Activated naive CD8-positive, alpha-beta T cell treated with anti-CD3 and anti-CD28 coated beads, Interleukin-2, amount 50 U/mL, for 16 hours (primary cell): Measurements from ENCODE around the gene PPP2R5C.
"Not testable (repeated sequence)": the region's sequence is repeated elsewhere in the genome, so short reads cannot be mapped to it uniquely, and the experiment has no call there.

ENCODE experiments used
- DNase-seq: peaks from one replicate; pipeline ENCODE4 v3.0.0-alpha.2; 2020; ENCODE audit warnings: low read depth, low spot score

PPP2R5C gene

DNA sequence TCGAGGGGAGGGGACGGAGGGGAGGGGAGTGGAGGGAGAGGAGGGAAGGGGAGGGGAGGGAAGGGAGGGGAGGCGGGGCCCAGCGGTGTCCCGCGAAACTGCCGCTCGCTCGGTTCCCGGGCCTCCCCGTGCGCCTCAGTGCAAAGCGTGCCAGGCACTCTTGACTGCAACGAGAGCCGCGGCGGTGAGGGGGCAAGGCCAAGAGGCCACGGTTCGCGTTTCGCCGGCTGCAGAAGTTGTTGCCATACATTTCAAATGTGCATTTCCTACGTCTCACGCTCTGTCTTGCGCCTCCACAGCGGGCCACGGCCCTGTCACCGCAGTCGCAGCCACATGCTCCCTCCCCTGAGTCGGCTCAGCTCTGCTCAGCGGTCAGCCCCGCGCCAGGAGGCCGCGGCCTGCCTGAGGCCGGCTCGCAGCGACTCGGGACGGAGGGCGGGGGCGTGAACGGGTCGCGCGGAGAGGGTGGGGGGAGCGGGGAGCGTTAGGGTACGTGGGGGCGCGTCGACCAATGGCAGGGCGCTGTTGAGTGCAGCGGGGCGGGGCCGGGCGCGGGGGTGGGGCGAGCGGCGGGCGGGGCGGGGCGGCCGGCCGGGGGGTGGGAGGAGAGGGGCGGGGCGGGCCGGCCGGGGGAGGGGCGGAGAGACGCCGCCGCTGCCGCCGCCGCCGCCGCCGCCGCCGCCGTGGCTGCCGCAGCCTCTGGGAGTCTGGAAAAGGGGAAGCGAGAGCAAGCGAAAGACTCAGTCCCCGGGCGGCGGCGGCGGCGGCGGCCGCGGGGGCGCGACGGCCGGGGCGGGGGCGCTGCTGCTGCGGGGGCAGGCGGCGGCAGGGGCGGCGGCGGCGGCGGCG, at the start of gene PPP2R5C:
Gene PPP2R5C, plus strand, starts transcription at position 678 of the 849 bp plus-strand sequence. CDS start 185 bp downstream, outside the sequence.
- DNase-seq: peak; percentile 65

DNA sequence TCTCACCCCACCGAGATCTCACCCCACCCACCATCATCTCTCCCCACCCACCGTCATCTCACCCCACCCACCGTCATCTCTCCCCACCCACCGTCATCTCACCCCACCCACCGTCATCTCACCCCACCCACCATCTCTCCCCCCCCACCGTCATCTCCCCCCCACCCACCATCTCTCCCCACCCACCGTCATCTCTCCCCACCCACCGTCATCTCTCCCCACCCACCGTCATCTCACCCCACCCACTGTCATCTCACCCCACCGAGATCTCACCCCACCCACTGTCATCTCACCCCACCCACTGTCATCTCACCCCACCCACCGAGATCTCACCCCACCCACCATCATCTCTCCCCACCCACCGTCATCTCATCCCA, 49.7 kb upstream of the PPP2R5C start:
- DNase-seq: not testable (repeated sequence)

DNA sequence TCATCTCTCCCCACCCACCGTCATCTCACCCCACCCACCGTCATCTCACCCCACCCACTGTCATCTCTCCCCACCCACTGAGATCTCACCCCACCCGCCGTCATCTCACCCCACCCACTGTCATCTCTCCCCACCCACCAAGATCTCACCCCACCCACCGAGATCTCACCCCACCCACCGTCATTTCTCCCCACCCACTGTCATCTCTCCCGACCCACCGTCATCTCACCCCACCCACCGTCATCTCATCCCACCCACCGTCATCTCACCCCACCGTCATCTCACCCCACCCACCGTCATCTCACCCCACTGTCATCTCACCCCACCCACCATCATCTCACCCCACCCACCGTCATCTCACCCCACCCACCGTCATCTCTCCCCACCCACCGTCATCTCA, 49.2 kb upstream of the PPP2R5C start:
- DNase-seq: not testable (repeated sequence)

DNA sequence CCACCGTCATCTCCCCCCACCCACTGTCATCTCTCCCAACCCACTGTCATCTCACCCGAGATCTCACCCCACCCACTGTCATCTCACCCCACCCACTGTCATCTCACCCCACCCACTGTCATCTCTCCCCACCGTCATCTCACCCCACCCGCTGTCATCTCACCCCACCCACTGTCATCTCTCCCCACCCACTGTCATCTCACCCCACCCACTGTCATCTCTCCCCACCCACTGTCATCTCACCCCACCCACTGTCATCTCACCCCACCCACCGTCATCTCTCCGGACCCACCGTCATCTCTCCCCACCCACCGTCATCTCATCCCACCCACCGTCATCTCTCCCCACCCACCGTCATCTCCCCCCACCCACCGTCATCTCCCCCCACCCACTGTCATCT, 48.4 kb upstream of the PPP2R5C start:
- not testable (repeated sequence) for DNase-seq

DNA sequence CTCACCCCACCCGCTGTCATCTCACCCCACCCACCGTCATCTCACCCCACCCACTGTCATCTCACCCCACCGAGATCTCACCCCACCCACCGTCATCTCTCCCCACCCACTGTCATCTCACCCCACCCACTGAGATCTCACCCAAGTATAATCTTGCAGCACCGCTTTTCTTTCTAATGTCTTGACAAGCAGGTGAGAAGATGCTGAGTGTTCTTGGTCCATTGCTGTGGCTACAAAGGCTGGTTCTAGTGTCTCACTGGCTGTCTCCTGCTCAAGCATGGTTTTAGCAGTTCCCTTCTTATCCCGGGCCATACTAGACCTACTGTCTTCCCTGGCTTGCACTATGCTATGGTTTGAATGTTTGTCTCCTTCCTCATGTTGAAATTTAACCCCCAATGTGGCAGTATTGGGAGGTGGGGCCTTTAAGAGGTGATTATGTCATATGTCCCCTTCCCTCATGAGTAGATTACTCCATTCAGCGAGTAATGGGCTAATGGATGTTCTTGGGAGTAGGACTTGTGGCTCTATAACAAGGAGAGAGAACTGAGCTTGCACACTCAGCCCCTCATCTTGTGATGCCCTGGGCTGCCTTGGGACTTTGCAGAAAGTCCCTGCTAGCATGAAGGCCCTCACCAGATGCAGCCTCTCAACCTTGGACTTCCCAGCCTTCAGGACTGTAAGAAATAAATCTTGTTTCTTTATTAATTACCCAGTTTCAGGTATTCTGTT, 47.7 kb upstream of the PPP2R5C start:
- no peak for DNase-seq

DNA sequence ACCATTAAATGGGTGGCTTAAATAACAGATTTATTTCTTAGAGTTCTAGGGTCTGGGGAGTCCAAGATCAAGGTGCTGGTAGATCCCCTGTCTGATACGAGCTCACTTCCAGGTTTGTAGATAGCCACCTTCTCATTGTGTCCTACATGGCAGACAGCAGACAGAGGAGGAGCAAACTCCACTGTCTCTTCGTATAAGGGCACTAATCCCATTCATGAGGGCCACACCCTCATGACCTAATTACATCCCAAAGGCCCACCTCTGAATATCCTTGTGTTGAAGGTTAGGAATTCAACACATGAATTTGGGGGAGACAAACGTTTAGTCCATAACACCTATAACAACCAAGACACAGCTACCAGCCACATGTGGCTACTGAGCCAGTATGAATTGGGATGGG, 47.1 kb upstream of the PPP2R5C start:
- DNase-seq: no peak

DNA sequence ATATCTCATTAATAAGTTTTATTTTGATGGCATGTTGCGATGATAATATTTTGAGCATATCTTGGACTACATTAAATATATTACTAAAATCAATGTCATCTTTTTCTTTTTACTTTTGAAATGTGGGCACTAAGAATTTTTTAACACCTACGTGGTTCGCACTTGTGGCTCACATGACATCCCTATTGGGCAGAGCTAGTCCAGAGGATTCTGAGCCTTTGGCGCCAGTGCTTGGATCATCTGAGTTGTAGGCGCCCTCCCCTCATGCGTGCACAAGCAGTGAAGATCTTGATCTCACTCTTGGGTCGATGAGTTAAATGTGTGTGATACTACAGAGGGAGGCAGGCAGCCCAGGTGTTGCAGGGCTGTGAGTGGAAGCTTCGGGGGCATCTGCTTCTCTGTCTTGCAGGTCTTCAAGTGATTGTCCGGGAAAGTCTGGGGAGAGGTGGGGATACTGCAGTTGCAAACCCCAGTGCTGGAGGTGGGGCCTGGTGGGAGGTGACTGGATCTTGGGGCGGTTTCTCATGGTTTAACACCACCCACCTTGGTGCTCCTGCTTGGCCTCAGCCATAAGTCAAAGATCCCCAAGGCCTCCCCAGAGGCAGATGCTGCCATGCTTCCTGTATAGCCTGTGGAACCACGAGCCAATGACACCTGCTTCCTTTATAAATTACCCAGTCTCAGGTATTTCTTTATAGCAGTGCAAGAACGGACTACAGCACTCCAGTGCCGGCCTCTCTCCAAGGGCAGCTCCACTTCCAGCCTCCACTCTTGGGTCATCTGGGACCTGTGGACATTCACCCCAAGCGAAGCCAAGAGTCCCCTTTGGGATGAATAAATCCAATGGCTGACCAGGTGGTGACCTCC, 46.1 kb upstream of the PPP2R5C start:
- DNase-seq: no peak

DNA sequence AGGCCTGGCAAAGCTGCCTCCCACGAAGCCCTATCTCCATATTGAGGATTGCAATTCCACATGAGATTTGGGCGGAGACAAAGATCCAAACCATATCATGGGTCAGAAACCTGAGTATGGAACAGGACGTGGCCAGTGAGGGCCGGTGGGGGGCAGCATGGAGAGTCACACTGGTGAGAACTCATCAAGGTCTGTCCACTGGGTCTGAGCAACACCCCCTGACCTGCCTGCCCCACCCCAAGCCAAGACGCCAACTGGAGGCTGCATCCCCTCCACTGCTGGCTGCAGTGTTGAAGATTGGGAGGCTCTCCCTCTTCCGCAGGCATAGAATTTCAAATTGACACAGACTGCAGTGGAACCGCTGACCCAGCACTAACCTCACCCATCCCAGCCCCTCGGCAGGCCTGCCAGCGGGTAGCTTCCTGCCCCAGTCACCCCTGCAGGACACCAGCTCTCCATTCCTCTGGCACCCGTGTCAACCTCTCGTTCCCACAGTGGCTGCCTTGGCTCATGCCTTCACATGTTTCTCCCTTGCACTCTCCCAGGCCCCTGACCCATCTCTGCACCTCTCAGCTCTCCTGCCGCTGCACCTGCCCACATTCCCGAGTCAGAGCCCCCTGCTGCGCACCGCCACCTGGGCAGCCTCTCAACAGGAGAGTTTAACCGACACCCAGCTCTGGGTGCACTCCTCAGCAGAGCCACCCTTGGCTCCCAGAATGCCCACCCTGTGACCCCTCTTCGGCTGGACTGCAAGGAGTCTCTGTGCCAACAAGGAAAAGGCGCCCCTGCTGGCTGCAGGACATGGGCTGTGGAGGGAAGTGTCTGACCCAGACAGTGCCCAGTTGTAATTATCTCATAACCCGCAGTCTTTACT, 45.2 kb upstream of the PPP2R5C start:
- DNase-seq: no peak

DNA sequence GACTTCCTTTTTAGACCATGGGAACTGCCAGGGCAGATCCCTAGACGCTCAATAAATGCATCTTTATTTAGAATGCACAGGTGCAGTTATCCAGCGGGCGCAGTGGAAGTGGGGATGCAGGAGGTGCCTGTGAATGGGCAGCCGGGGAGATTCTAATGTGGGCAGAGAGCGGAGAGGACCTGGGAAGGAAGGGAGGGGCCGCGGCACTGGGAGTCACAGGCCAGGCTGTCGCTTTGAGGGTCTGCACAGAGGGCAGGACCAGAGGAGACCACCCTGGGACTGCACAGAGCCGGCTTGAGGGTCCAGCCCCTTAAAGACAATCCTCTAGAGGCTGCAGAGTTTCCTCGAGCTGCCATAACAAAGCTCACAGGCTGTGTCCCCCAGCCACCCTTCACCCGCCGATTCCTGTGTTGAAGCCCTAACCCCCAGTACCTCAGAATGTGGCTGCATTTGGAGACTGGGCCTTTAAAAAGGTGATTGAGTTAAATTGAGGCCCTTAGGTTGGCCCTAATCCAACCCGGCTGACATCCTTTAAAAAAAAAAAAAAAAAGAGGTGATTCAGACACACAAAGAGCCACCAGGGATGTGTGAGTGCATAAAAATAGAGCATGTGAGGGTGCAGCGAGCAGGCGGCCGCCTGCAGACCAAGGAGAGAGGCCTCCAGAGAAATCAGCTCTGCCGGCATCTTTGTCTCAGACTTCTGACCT, 44.4 kb upstream of the PPP2R5C start:
- DNase-seq: no peak

DNA sequence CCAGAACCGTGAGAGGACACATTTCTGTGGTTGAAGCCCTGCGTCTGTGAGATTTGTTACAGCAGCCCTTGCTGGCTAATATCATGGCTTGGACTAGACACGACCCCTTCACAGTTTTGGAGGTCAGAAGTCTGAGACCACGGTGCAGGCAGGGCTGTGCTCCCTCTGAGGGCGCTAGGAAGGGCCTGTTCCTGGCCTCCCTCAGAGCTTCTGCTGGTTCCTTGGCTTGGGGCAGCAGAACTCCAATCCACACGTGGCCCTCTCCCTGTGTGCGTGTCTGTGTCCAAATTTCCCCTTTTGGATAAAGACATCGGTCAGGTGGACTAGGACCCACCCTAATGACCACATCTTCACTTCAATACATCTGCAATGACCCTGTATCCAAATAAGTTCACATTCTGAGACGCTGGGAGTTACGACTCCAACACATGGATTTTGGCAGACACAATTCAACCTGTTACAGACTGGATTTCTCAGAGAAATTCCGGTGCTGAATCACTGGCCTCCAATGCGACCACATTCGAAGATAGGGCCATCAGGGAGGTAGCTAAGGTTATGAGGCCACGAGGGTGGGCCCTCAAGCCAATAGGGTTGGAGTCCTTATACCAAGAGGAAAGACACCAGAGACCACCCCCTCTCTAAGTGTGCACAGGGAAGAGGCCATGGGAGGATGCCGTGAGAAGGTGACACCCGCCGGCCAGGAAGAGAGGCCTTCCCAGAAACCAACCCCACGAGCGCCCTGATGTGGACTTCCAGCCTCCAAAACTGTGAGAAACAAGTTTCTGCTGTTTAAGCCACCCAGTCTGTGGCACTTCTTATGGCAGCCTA, 43.6 kb upstream of the PPP2R5C start:
- no peak for DNase-seq

DNA sequence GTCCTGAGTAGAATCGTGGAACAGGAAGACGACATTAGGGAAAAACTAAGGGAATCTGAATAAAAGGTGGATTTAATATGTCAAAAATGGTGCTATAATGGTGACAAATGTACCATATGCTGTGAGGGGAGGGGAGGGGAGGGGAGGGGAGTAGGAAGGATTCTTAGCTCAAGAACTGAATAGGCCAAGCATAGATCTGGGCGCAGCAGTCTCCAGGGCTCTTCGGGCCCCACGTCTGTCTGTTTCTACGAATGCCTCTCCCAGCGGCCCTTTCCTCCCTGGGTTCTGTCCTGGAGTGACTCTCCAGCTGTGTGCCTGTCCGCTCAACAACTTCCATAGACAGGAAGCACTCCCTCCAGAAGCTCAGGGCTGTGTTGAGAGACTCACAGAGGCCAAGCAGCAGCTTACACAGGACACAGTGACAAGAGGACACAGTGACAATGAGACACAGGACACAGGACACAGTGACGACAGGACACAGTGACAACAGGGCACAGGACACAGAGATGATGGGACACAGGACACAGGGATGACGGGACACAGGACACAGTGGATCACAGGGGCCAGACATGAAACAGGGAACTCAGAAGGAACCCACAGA, 42.4 kb upstream of the PPP2R5C start:
- DNase-seq: no peak

DNA sequence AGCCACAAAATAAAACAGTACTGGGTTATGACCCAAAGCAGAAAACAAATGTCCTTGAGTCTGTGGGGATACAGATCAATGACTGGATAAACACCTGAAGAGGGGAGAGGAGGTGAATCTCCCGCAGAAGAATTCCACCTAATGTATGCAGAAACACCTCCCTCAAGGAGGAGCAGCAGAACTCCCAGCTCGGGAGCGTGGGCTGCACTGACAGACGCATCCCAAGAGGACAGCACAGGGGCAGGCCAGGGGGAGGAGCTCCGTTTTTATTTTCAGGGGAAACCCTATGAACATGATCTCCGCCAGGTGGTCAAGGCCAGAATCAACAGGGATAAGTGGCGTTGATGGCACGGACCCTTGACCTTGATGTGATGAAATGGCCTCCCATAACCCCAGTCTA, 41.8 kb upstream of the PPP2R5C start:
- DNase-seq: no peak

DNA sequence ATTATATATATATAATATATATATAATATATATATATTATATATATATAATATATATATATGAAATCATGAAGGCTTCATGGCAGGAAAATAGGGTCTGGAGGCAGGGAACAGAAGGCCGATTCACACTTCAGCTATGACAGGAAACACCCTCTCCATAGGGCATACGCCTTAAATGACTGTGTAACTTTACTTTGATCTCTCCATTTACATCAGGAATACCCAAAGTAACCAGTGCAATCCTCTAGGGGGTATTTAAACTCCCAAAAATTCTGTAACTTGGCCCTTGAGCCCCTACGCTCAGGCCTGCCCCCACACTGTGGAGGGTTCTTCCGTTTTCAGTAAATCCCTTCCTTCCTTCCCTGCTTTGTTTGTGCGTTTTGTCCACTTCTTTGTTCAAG, 40.4 kb upstream of the PPP2R5C start:
- DNase-seq: no peak

DNA sequence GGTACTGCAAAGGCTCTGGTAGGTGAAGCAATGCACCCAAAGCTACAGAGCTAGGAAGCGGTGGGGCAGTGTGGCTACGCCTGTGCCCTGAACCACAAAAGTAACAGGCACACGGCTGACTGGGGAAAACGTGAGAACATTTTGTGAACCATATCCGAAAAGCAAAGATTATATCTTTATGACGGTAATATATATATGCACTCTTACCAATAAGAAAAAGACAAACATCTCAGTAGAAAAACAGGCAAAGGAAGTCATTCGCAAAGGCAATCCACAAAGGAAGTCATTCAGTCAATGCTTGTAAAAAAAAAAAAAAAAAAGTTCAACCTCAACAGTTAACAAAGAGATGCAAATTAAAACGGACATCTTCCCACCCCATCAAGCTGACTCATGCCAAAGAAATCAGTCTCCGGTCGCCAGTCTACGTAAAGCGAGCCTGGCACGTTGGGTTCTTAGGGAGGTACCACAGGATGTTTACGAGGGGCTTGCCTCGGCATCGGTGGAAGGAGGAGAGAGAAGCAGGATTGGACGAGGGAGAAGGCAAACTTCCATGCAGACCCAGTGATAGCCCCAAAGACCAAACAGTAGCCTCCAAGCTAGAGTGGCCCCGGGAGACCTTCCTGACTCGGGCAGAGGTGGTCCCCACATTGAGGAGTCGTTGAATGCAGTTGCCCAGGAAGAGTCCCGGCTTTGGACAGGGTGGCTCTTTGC, 39.4 kb upstream of the PPP2R5C start:
- no peak for DNase-seq

DNA sequence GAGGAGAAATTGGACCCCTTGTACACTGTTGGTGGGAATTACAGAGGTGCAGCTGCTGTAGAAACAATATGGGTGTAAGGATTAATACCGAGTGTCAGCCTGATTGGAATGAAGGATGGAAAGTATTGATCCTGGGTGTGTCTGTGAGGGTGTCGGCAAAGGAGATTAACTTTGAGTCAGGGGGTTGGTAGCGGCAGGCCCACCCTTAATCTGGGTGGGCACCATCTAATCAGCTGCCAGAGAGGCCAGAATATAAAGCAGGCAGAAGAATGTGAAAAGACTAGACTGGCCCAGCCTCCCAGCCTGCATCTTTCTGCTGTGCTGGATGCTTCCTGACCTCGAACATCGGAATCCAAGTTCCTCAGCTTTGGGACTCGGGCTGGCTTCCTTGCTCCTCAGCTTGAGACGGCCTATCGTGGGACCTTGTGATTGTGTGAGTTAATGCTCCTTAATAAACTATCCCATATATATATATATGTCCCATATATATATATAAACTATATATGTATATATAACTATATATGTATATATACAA, 38.4 kb upstream of the PPP2R5C start:
- DNase-seq: no peak

DNA sequence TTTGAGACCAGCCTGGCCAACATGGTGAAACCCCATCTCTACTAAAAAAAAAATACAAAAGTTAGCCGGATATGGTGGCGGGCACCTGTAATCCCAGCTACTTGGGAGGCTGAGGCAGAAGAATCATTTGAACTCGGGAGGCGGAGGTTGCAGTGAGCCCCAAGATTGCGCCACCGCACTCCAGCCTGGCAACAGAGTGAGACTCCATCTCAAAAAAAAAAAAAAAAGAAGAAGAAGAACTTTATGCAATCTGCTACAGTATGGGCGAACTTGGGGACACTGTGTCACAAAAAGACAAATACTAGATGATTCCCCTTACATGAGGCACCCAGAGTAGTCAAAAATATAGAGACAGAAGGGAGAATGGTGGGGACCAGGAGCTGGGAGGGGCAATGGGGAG, 35.9 kb upstream of the PPP2R5C start:
- DNase-seq: not testable (repeated sequence)

DNA sequence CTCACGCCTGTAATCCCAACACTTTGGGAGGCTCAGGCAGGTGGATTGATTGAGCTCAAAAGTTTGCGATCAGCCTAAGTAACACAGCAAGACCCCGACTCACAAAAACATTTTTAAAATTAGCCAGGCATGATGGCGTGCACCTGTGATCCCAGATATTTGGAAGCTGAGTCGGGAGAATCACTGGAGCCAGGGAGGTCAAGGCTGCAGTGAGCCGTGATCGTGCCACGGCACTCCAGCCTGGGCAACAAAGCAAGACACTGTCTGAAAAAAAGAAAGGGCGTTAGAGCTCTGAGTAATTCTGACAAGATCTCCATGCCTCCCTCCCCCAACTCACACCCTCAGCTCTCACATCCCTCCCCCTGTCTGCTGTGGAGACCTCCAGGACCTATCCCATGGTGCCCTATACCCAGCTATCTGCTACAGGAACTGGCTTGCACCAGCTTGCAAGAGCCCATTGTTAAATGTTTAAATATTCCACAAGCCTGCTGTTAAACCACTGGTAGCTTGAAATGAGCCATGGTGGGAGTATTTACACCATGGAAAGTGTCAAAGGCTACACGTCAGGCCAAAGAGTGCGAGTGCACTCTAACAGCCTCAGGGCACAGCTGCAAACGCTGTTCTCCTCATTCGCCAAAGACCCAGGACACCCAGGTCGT, 35.1 kb upstream of the PPP2R5C start:
- DNase-seq: no peak

DNA sequence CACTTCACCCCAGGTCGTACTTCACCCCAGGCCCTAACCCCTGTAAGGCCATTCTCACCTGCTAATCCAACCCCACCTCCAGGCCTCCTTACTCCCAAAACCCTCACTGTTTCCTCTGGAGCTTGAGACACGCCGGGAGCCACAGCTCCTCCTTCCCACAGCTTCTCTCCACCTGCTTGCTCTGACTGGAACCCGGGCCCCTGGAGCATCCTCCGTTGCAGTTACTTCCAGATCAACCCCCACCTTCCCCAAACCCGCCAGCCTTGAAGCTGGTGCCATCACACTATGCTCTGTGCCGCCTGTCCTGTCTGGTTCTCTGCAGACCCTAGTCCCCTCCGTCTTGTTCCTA, 34.6 kb upstream of the PPP2R5C start:
- DNase-seq: no peak
